Neural cell (in vitro differentiated cells): ENCODE results near the gene NRL. TPM values are rescaled to one million over a fixed set of nuclear protein-coding genes. Genes with fewer than 3 reads are reported as not detected.

ENCODE experiments used
- H2AFZ ChIP-seq: fragments of 200-600, 300-800 bp; sonication (generic), shearing (Covaris generic); 2 replicates; pipeline ENCODE4 v1.6.0; 2014; ENCODE audit warnings: low read depth, mild to moderate bottlenecking, antibody characterized with exemption, low read length, moderate library complexity
- H3F3A ChIP-seq: fragments of 200-600 bp; shearing (Covaris generic); 2 replicates; pipeline ENCODE4 v1.6.1; 2016; ENCODE audit warnings: mild to moderate bottlenecking, moderate library complexity, mixed read lengths, antibody characterized with exemption, low read length; ENCODE audit not compliant: insufficient read depth, poor library complexity, severe bottlenecking
- H3K27ac ChIP-seq: fragments of 200-600, 300-800 bp; sonication (generic), shearing (Covaris generic); 2 replicates; pipeline ENCODE4 v1.5.1; 2014; ENCODE audit warnings: mild to moderate bottlenecking, low read length, moderate library complexity
- H3K27me3 ChIP-seq: fragments of 300-800, 200-600 bp; sonication (generic), shearing (Covaris generic); 2 replicates; pipeline ENCODE4 v1.6.0; 2014; ENCODE audit warnings: mild to moderate bottlenecking, low read depth, low read length, moderate library complexity; ENCODE audit not compliant: insufficient read depth
- H3K36me3 ChIP-seq: fragments of 300-800, 200-600 bp; sonication (generic), shearing (Covaris generic); 2 replicates; pipeline ENCODE4 v1.5.1; 2014; ENCODE audit warnings: mild to moderate bottlenecking, antibody characterized with exemption, low read length, moderate library complexity; ENCODE audit not compliant: insufficient read depth
- H3K4me2 ChIP-seq: fragments of 300-800, 200-600 bp; sonication (generic), shearing (Covaris generic); 2 replicates; pipeline ENCODE4 v1.6.0; 2014; ENCODE audit warnings: mild to moderate bottlenecking, low read length
- H3K4me3 ChIP-seq: fragments of 300-800, 200-600 bp; sonication (generic), shearing (Covaris generic); 2 replicates; pipeline ENCODE4 v1.5.1; 2014; ENCODE audit warnings: mild to moderate bottlenecking, low read length, moderate library complexity
- H3K79me2 ChIP-seq: fragments of 200-600 bp; shearing (Covaris generic); replicated peaks from 2 replicates; pipeline ENCODE4 v1.6.0; 2014; ENCODE audit warnings: mild to moderate bottlenecking, low read length, moderate library complexity; ENCODE audit not compliant: insufficient read depth
- H3K9ac ChIP-seq: fragments of 300-800, 200-600 bp; sonication (generic), shearing (Covaris generic); 2 replicates; pipeline ENCODE4 v1.6.1; 2016; ENCODE audit warnings: mild to moderate bottlenecking, low read length, mixed read lengths
- H3K9me2 ChIP-seq: fragments of 200-600 bp; shearing (Covaris generic); 2 replicates; pipeline ENCODE4 v1.6.1; 2016; ENCODE audit warnings: mild to moderate bottlenecking, low read length, mixed read lengths; ENCODE audit not compliant: insufficient read depth
- H3K9me3 ChIP-seq: fragments of 200-600, 300-800 bp; sonication (generic), shearing (Covaris generic); 2 replicates; pipeline ENCODE4 v1.6.1; 2016; ENCODE audit warnings: mild to moderate bottlenecking, mixed run types, low read length, moderate library complexity, mixed read lengths
- H4K20me1 ChIP-seq: fragments of 200-600 bp; shearing (Covaris generic); 2 replicates; pipeline ENCODE4 v1.6.1; 2016; ENCODE audit warnings: mild to moderate bottlenecking, mixed run types; ENCODE audit not compliant: insufficient read depth
- EP300 ChIP-seq: fragments of 450-650 bp; conservative IDR thresholded peaks from 2 replicates; pipeline ENCODE4 v1.6.1; 2014; ENCODE audit warnings: antibody characterized with exemption, mild to moderate bottlenecking, moderate library complexity; ENCODE audit not compliant: poor library complexity, severe bottlenecking
- EZH2 ChIP-seq: fragments of 200-600, 300-800 bp; shearing (Covaris generic), sonication (generic); IDR thresholded peaks from 2 replicates; pipeline ENCODE4 v1.6.1; 2014; ENCODE audit warnings: antibody characterized with exemption, low read length, borderline replicate concordance, mild to moderate bottlenecking; ENCODE audit not compliant: insufficient read depth, poor library complexity, severe bottlenecking
- MXI1 ChIP-seq: fragments of 450-650 bp; conservative IDR thresholded peaks from 2 replicates; pipeline ENCODE4 v1.6.1; 2014; ENCODE audit warnings: antibody characterized with exemption, mild to moderate bottlenecking; ENCODE audit not compliant: poor library complexity, severe bottlenecking
- POLR2AphosphoS5 ChIP-seq: IDR thresholded peaks from 2 replicates; pipeline ENCODE4 v1.6.1; 2012
- RAD21 ChIP-seq: fragments of 450-650 bp; conservative IDR thresholded peaks from 2 replicates; pipeline ENCODE4 v1.6.1; 2014; ENCODE audit warnings: antibody characterized with exemption, mild to moderate bottlenecking, moderate library complexity
- SMC3 ChIP-seq: fragments of 450-650 bp; conservative IDR thresholded peaks from 2 replicates; pipeline ENCODE4 v1.6.1; 2014; ENCODE audit warnings: antibody characterized with exemption, mild to moderate bottlenecking, moderate library complexity; ENCODE audit not compliant: poor library complexity
- TAF1 ChIP-seq: IDR thresholded peaks from 2 replicates; pipeline ENCODE4 v1.6.1; 2012; ENCODE audit warnings: low read depth
- polyA plus RNA-seq: library from polyadenylated mRNA; depleted of rRNA; stranded (reverse); fragments of >200 nt; gene quantifications from 2 replicates; pipeline ENCODE4 v1.2.3, GENCODE V29; 2014
- TF ChIP-seq, protein P1 (sequence below): fragments of 450-650 bp; IDR thresholded peaks from 2 replicates; pipeline ENCODE4 v1.5.1; 2014; ENCODE audit warnings: antibody characterized with exemption, mild to moderate bottlenecking, moderate library complexity; ENCODE audit not compliant: poor library complexity, severe bottlenecking
- TF ChIP-seq, protein P2 (sequence below): IDR thresholded peaks from 2 replicates; pipeline ENCODE4 v1.6.1; 2012; ENCODE audit warnings: borderline replicate concordance

Gene NRL
- polyA plus RNA-seq, 1 donor from 2014 or later = 9.5 TPM

- H3K79me2 ChIP-seq = no peaks in the 10 kb centered on the region
- H3K9ac ChIP-seq = no peak overlapping the region
Measured at GRCh38 chr14:24102357-24103048, 12.2 kb downstream of the NRL start.

DNA sequence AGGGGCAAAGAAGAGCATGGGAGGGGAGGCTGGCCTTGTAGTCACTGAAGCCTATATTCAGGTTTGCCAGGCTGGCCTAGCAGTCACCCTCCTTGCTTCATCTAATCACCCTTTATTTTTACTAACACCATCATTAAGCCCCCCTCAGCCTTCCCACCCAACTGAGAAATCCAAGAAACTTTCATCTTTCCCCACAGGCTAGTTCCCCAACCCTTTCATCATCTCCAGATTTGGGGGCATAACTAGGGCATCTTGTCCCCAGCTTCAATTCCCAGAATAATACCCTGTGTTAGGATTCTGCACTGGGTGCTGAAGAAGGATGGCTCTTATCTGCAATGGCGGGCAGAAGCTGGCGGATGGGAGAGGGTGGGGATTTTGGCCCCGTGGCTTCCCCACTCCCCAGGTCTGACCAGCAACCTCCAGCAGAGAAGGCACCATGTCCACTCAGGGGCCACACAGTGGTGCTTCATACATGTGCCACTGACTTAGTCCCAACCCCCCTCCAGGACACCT is 13.7 kb downstream of the NRL start:
- Histone ChIP-seq H4K20me1 (no peaks in the 10 kb centered on the region), H2AFZ (no peak overlapping the region), H3K79me2 (no peaks in the 10 kb centered on the region), H3K36me3 (no peaks in the 10 kb centered on the region), H3K27me3 (no peaks in the 10 kb centered on the region), H3K27ac (no peak overlapping the region), H3F3A (no peaks in the 10 kb centered on the region), H3K9ac (no peak overlapping the region), H3K9me3 (no peaks in the 10 kb centered on the region), H3K4me3 (no peak overlapping the region), H3K9me2 (no peaks in the 10 kb centered on the region), H3K4me2 (no peak overlapping the region)
- TF ChIP-seq POLR2AphosphoS5 (no peak), TAF1 (no peak), EP300 (no peak), EZH2 (no peak), MXI1 (no peak), SMC3 (no peak), RAD21 (no peak)
- TF ChIP-seq, protein P1, sequence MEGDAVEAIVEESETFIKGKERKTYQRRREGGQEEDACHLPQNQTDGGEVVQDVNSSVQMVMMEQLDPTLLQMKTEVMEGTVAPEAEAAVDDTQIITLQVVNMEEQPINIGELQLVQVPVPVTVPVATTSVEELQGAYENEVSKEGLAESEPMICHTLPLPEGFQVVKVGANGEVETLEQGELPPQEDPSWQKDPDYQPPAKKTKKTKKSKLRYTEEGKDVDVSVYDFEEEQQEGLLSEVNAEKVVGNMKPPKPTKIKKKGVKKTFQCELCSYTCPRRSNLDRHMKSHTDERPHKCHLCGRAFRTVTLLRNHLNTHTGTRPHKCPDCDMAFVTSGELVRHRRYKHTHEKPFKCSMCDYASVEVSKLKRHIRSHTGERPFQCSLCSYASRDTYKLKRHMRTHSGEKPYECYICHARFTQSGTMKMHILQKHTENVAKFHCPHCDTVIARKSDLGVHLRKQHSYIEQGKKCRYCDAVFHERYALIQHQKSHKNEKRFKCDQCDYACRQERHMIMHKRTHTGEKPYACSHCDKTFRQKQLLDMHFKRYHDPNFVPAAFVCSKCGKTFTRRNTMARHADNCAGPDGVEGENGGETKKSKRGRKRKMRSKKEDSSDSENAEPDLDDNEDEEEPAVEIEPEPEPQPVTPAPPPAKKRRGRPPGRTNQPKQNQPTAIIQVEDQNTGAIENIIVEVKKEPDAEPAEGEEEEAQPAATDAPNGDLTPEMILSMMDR = no peak
- TF ChIP-seq, protein P2, sequence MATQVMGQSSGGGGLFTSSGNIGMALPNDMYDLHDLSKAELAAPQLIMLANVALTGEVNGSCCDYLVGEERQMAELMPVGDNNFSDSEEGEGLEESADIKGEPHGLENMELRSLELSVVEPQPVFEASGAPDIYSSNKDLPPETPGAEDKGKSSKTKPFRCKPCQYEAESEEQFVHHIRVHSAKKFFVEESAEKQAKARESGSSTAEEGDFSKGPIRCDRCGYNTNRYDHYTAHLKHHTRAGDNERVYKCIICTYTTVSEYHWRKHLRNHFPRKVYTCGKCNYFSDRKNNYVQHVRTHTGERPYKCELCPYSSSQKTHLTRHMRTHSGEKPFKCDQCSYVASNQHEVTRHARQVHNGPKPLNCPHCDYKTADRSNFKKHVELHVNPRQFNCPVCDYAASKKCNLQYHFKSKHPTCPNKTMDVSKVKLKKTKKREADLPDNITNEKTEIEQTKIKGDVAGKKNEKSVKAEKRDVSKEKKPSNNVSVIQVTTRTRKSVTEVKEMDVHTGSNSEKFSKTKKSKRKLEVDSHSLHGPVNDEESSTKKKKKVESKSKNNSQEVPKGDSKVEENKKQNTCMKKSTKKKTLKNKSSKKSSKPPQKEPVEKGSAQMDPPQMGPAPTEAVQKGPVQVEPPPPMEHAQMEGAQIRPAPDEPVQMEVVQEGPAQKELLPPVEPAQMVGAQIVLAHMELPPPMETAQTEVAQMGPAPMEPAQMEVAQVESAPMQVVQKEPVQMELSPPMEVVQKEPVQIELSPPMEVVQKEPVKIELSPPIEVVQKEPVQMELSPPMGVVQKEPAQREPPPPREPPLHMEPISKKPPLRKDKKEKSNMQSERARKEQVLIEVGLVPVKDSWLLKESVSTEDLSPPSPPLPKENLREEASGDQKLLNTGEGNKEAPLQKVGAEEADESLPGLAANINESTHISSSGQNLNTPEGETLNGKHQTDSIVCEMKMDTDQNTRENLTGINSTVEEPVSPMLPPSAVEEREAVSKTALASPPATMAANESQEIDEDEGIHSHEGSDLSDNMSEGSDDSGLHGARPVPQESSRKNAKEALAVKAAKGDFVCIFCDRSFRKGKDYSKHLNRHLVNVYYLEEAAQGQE = no peak

More at GRCh38 chr14:24102357-24103048, 12.2 kb downstream of the NRL start:
- TF ChIP-seq EZH2 (no peak), RAD21 (no peak), EP300 (no peak), SMC3 (no peak), TAF1 (no peak), MXI1 (no peak), POLR2AphosphoS5 (no peak)
- TF ChIP-seq, protein P2 = no peak
- TF ChIP-seq, protein P1 = no peak
- no peaks in the 10 kb centered on the region for H3K36me3 ChIP-seq
- H3F3A ChIP-seq = no peaks in the 10 kb centered on the region
- H3K9me3 ChIP-seq = no peaks in the 10 kb centered on the region
- H3K27me3 ChIP-seq = no peaks in the 10 kb centered on the region
- H3K27ac ChIP-seq = no peak overlapping the region
- no peaks in the 10 kb centered on the region for H4K20me1 ChIP-seq
- no peaks in the 10 kb centered on the region for H3K9me2 ChIP-seq
- no peak overlapping the region for H3K4me2 ChIP-seq
- H3K4me3 ChIP-seq = no peak overlapping the region
- H2AFZ ChIP-seq = no peak overlapping the region
